ENCODE measurements around the gene C21orf91.
"Not testable (repeated sequence)": the region's sequence is repeated elsewhere in the genome, so short reads cannot be mapped to it uniquely, and the experiment has no call there.

Gene C21orf91

GRCh38 chr21:17775431-17776126 is 43.6 kb downstream of the C21orf91 start:
- DNase-seq = no peak

GRCh38 chr21:17775021-17775420 is 44.1 kb downstream of the C21orf91 start:
- DNase-seq = not testable (repeated sequence)

- DNase-seq = no peak
Observed at GRCh38 chr21:17769447-17769845, 49.7 kb downstream of the C21orf91 start.

GRCh38 chr21:17768840-17769446 is 50.2 kb downstream of the C21orf91 start:
- no peak for DNase-seq

- DNase-seq = no peak
Observed at GRCh38 chr21:17765207-17765606, 53.9 kb downstream of the C21orf91 start.

GRCh38 chr21:17763288-17764037 is 55.7 kb downstream of the C21orf91 start:
- DNase-seq = no peak

- no peak for DNase-seq
Observed at GRCh38 chr21:17759511-17760178, 59.5 kb downstream of the C21orf91 start.

- no peak for DNase-seq
Observed at GRCh38 chr21:17758683-17759082, 60.5 kb downstream of the C21orf91 start.

GRCh38 chr21:17757671-17758070 is 61.5 kb downstream of the C21orf91 start:
- no peak for DNase-seq

GRCh38 chr21:17753736-17754135 is 65.4 kb downstream of the C21orf91 start:
- DNase-seq = no peak

- DNase-seq = no peak
Observed at GRCh38 chr21:17752171-17752570, 67.0 kb downstream of the C21orf91 start.

GRCh38 chr21:17746920-17747319 is 72.2 kb downstream of the C21orf91 start:
- no peak for DNase-seq

GRCh38 chr21:17745086-17745485 is 74.1 kb downstream of the C21orf91 start:
- DNase-seq = no peak

GRCh38 chr21:17742940-17743592 is 76.1 kb downstream of the C21orf91 start:
- no peak for DNase-seq

- DNase-seq = no peak
Observed at GRCh38 chr21:17742181-17742580, 77.0 kb downstream of the C21orf91 start.
